H1 (cell line): ENCODE measurements around the gene ANKS1B.

ENCODE experiments used
- CEBPB ChIP-seq: IDR thresholded peaks from 2 replicates; pipeline ENCODE4 v1.6.1; 2012; ENCODE audit warnings: low read depth, low read length
- JUND ChIP-seq: IDR thresholded peaks from 2 replicates; pipeline ENCODE4 v1.6.1; 2011; ENCODE audit warnings: mild to moderate bottlenecking, improper control_type of control experiment, low read length
- POLR2A ChIP-seq, 2 experiments: IDR thresholded peaks; 1 replicate in 1 of 2; 2 replicates in 1 of 2; pipeline ENCODE4 v1.6.1; 2011; ENCODE audit warnings: low read depth in 2 of 2, low read length in 2 of 2, mild to moderate bottlenecking in 2 of 2; ENCODE audit errors: control extremely low read depth in 1 of 2
- RBBP5 ChIP-seq: IDR thresholded peaks from 2 replicates; pipeline ENCODE4 v1.7.1; 2012; ENCODE audit warnings: low read depth, mild to moderate bottlenecking, inconsistent platforms, low read length, moderate library complexity, borderline replicate concordance
- SIN3A ChIP-seq, 2 experiments: IDR thresholded peaks in 1 of 2; conservative IDR thresholded peaks in 1 of 2; 2 replicates each; pipeline ENCODE4 v1.6.1; 2011 to 2012; ENCODE audit warnings: low read length in 2 of 2, improper control_type of control experiment in 1 of 2, low read depth in 1 of 2, mild to moderate bottlenecking in 1 of 2
- TF ChIP-seq, protein P1 (sequence below), 3 experiments: IDR thresholded peaks; 1 replicate in 2 of 3; 2 replicates in 1 of 3; pipeline versions ENCODE4 v1.5.1 to v1.6.1; 2011; ENCODE audit warnings: low read length in 3 of 3, mild to moderate bottlenecking in 3 of 3, inconsistent platforms in 2 of 3, low read depth in 1 of 3, moderate library complexity in 1 of 3; ENCODE audit not compliant: insufficient read depth in 1 of 3; ENCODE audit errors: control extremely low read depth in 1 of 3

DNA sequence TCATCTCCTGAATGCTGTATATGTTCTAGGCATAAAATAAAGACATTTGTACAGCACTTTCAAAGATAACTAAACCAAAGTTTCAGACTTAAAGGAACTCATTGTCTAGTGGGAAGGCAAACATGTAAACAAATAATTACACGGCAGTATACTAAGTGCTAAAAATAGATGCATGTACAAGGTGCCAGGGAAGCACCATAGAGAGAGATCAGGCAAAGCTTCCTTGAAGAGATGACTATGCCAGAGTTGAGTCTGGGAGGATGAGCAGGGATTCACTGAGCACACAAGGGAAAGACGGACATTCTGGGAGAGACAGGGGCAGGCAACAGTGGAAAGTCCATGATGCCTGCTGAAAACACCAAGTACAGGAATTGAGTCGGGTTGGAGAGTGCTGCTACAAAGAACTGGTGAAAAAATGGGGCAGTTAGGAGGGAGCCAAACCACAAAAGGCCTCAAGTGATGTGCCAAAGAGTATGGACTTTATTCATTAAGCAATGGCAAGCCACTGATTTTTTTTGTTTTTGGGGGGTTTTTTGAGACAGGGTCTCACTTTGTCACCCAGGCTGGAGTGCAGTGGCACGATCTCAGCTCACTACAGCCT, 26.8 kb downstream of the ANKS1B start:
- TF ChIP-seq CEBPB = no peak
- TF ChIP-seq RBBP5 = no peak
- TF ChIP-seq POLR2A (IDR thresholded peaks at IDR 0.05; ENCODE audit: control extremely low read depth in 1 of 2, low read depth in 2 of 2, low read length in 2 of 2) = no peak
- TF ChIP-seq SIN3A (conservative IDR thresholded peaks at IDR 0.05 in 1 of 2, IDR thresholded peaks at IDR 0.05 in 1 of 2; ENCODE audit: low read depth in 1 of 2, low read length in 2 of 2) = no peak
- TF ChIP-seq JUND = no peak
- TF ChIP-seq, protein P1, sequence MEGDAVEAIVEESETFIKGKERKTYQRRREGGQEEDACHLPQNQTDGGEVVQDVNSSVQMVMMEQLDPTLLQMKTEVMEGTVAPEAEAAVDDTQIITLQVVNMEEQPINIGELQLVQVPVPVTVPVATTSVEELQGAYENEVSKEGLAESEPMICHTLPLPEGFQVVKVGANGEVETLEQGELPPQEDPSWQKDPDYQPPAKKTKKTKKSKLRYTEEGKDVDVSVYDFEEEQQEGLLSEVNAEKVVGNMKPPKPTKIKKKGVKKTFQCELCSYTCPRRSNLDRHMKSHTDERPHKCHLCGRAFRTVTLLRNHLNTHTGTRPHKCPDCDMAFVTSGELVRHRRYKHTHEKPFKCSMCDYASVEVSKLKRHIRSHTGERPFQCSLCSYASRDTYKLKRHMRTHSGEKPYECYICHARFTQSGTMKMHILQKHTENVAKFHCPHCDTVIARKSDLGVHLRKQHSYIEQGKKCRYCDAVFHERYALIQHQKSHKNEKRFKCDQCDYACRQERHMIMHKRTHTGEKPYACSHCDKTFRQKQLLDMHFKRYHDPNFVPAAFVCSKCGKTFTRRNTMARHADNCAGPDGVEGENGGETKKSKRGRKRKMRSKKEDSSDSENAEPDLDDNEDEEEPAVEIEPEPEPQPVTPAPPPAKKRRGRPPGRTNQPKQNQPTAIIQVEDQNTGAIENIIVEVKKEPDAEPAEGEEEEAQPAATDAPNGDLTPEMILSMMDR (IDR thresholded peaks at IDR 0.05; ENCODE audit: control extremely low read depth in 1 of 3, insufficient read depth in 1 of 3, low read depth in 1 of 3, low read length in 3 of 3) = no peak
